GM12891 (cell line): ENCODE data around the gene SUDS3.

Experiments
- PAX5 ChIP-seq: IDR thresholded peaks from 2 replicates; pipeline ENCODE4 v1.6.1; 2011; ENCODE audit warnings: low read length, moderate library complexity, mild to moderate bottlenecking; ENCODE audit not compliant: insufficient read depth, severe bottlenecking
- POLR2A ChIP-seq: IDR thresholded peaks from 2 replicates; pipeline ENCODE4 v1.6.1; 2011; ENCODE audit warnings: low read depth, low read length, control low read depth
- POLR2AphosphoS5 ChIP-seq: IDR thresholded peaks from 2 replicates; pipeline ENCODE4 v1.6.1; 2011; ENCODE audit warnings: low read depth, low read length, control low read depth
- POU2F2 ChIP-seq: IDR thresholded peaks from 2 replicates; pipeline ENCODE4 v1.6.1; 2011; ENCODE audit warnings: low read depth, mild to moderate bottlenecking, control low read depth, low read length, moderate library complexity
- SPI1 ChIP-seq: IDR thresholded peaks from 2 replicates; pipeline ENCODE4 v1.6.1; 2011; ENCODE audit warnings: low read depth, low read length, control low read depth
- TAF1 ChIP-seq: IDR thresholded peaks from 2 replicates; pipeline ENCODE4 v1.6.1; 2011; ENCODE audit warnings: low read depth, low read length, control low read depth

DNA sequence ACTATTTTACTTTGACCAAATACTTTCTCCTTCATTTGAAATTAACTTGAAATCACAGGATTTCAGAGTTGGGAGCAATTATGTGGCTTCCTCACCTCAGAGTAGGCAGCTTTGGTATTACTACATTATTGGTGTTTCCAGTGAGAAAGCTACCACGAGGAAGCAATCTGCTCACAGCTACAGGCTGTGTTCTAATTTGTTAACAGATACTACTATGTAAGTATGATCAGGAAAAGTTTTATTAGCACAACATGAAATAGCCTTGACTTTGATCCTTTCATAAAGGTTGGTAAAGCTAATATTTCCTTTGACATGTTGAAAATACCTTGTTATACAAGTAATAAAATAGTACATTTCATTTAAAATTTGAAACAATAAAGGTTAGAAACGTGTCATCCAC lies 34.3 kb upstream of the SUDS3 start:
- TF ChIP-seq POLR2AphosphoS5 (no peak), POLR2A (no peak), PAX5 (no peak), SPI1 (no peak), TAF1 (no peak), POU2F2 (no peak)
